HEK293 (cell line): ENCODE results near the gene TMEM17.
A peak's percentile ranks its signal among the peaks of the same experiment; 100 is the strongest.

Experiments used
- BCL11A ChIP-seq: fragments of 450-650 bp; formaldehyde crosslinking; IDR thresholded peaks from 2 replicates; pipeline ENCODE4 v1.5.1; 2016; ENCODE audit warnings: low read depth, missing biosample characterization, missing genetic modification characterization
- BCL11B ChIP-seq: fragments of 450-650 bp; formaldehyde crosslinking; IDR thresholded peaks from 2 replicates; pipeline ENCODE4 v1.5.1; 2016; ENCODE audit warnings: low read depth, missing biosample characterization, missing genetic modification characterization
- EGR2 ChIP-seq: fragments of 450-650 bp; formaldehyde crosslinking; IDR thresholded peaks from 2 replicates; pipeline ENCODE4 v1.5.1; 2016; ENCODE audit warnings: low read depth, missing biosample characterization, missing genetic modification characterization
- GLIS1 ChIP-seq: fragments of 450-650 bp; formaldehyde crosslinking; IDR thresholded peaks from 2 replicates; pipeline ENCODE4 v1.5.1; 2016; ENCODE audit warnings: missing biosample characterization, missing genetic modification characterization
- HIC1 ChIP-seq: fragments of 450-650 bp; formaldehyde crosslinking; IDR thresholded peaks from 2 replicates; pipeline ENCODE4 v1.5.1; 2016; ENCODE audit warnings: missing biosample characterization, missing genetic modification characterization
- PATZ1 ChIP-seq: fragments of 450-650 bp; formaldehyde crosslinking; IDR thresholded peaks from 2 replicates; pipeline ENCODE4 v1.5.1; 2016; ENCODE audit warnings: missing biosample characterization, missing genetic modification characterization
- PRDM2 ChIP-seq: fragments of 450-650 bp; formaldehyde crosslinking; IDR thresholded peaks from 2 replicates; pipeline ENCODE4 v1.5.1; 2016; ENCODE audit warnings: missing biosample characterization, missing genetic modification characterization, borderline replicate concordance
- SCRT2 ChIP-seq: fragments of 450-650 bp; formaldehyde crosslinking; IDR thresholded peaks from 2 replicates; pipeline ENCODE4 v1.5.1; 2016; ENCODE audit warnings: missing biosample characterization, missing genetic modification characterization
- SP2 ChIP-seq: fragments of 450-650 bp; formaldehyde crosslinking; IDR thresholded peaks from 2 replicates; pipeline ENCODE4 v1.5.1; 2016; ENCODE audit warnings: missing biosample characterization, missing genetic modification characterization
- YY1 ChIP-seq: fragments of 450-650 bp; formaldehyde crosslinking; IDR thresholded peaks from 2 replicates; pipeline ENCODE4 v1.5.1; 2018; ENCODE audit warnings: missing biosample characterization, missing genetic modification characterization
- ZBTB44 ChIP-seq: fragments of 450-650 bp; IDR thresholded peaks from 2 replicates; pipeline ENCODE4 v1.5.1; 2018; ENCODE audit warnings: missing biosample characterization, mild to moderate bottlenecking, missing genetic modification characterization
- ZBTB6 ChIP-seq: fragments of 450-650 bp; formaldehyde crosslinking; IDR thresholded peaks from 2 replicates; pipeline ENCODE4 v1.5.1; 2017; ENCODE audit warnings: missing biosample characterization, missing genetic modification characterization
- ZFP69B ChIP-seq: fragments of 450-650 bp; formaldehyde crosslinking; IDR thresholded peaks from 2 replicates; pipeline ENCODE4 v1.5.1; 2016; ENCODE audit warnings: missing biosample characterization, missing genetic modification characterization
- ZNF138 ChIP-seq: fragments of 450-650 bp; formaldehyde crosslinking; IDR thresholded peaks from 2 replicates; pipeline ENCODE4 v1.5.1; 2016; ENCODE audit warnings: missing biosample characterization, missing genetic modification characterization, borderline replicate concordance
- ZNF23 ChIP-seq: fragments of 450-650 bp; formaldehyde crosslinking; IDR thresholded peaks from 2 replicates; pipeline ENCODE4 v1.5.1; 2016; ENCODE audit warnings: missing biosample characterization, missing genetic modification characterization, borderline replicate concordance
- ZNF449 ChIP-seq: fragments of 450-650 bp; formaldehyde crosslinking; IDR thresholded peaks from 2 replicates; pipeline ENCODE4 v1.5.1; 2017; ENCODE audit warnings: missing biosample characterization, mild to moderate bottlenecking, missing genetic modification characterization, moderate library complexity
- ZNF501 ChIP-seq: fragments of 450-650 bp; formaldehyde crosslinking; IDR thresholded peaks from 2 replicates; pipeline ENCODE4 v1.5.1; 2016; ENCODE audit warnings: missing biosample characterization, missing genetic modification characterization
- ZNF513 ChIP-seq: fragments of 450-650 bp; IDR thresholded peaks from 2 replicates; pipeline ENCODE4 v1.5.1; 2018; ENCODE audit warnings: missing biosample characterization, missing genetic modification characterization
- ZNF670 ChIP-seq: fragments of 450-650 bp; formaldehyde crosslinking; IDR thresholded peaks from 2 replicates; pipeline ENCODE4 v1.5.1; 2016; ENCODE audit warnings: missing biosample characterization, missing genetic modification characterization, low read depth
- ZNF843 ChIP-seq: fragments of 450-650 bp; formaldehyde crosslinking; IDR thresholded peaks from 2 replicates; pipeline ENCODE4 v1.5.1; 2016; ENCODE audit warnings: missing biosample characterization, missing genetic modification characterization

Gene TMEM17

GRCh38 chr2:62456721-62457539 is 49.1 kb downstream of the TMEM17 start (continued):
- TF ChIP-seq PRDM2 (tag by site-specific recombination) (no peak), BCL11B (tag by site-specific recombination) (peak; percentile 77; the same call in 1 of the 2 replicates), ZNF23 (no peak), ZFP69B (tag by site-specific recombination) (no peak), ZNF843 (tag by site-specific recombination) (no peak), ZNF138 (no peak), EGR2 (tag by site-specific recombination) (no peak), GLIS1 (peak; percentile 64), PATZ1 (no peak; the same call in none of the 2 replicates), BCL11A (tag by site-specific recombination) (no peak), ZNF513 (tag by site-specific recombination) (no peak), SP2 (0 out of 2 replicates have a peak, but pooled peaks have one; percentile 19), ZNF449 (tag by site-specific recombination) (0 out of 2 replicates have a peak, but pooled peaks have one; percentile 25), ZNF670 (tag by site-specific recombination) (no peak), ZBTB6 (0 out of 2 replicates have a peak, but pooled peaks have one; percentile 35), YY1 (tag by site-specific recombination) (no peak), SCRT2 (tag by site-specific recombination) (no peak), ZNF501 (tag by site-specific recombination) (peak; percentile 69; the same call in 1 of the 2 replicates), ZBTB44 (tag by site-specific recombination) (no peak), HIC1 (tag by site-specific recombination) (no peak)
